ENCODE measurements around the gene EEF1G.
A peak's percentile ranks its signal among the peaks of the same experiment; 100 is the strongest.
"Not testable (repeated sequence)": the region's sequence is repeated elsewhere in the genome, so short reads cannot be mapped to it uniquely, and the experiment has no call there.

The EEF1G gene

DNA sequence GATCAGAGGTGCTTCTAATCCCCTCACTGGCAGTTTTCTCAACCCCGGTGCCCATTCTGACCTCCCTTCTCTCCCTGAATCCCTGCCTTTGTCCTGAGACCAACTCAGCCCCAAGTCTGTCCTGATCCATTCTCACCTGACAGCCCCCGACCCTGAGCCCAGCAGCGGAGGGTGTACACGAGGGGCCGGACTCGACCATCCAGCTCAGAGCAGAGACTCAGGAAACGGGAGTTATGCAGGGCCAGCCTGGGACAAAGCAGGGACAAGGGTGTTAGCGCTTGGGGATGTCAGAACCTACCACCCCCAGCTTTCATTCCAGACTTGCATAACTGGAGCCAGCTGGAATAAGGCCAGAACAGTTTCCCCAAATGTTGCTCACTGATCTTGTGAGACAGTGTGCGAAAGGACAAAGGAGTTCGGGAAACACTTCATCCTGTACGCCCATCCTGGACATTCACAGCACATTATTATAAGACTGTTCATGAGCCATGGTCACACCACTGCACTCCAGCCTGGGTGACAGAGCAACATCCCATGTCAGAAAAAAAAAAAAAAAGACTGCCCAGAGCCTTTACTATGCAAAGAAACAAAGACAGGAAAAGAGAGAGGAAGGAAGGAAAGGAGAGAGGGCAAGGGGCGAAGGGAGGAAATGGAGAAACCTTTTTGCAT, 3.5 kb upstream of the EEF1G start:
- no peak for DNase-seq (ENCODE audit: low spot score)

DNA sequence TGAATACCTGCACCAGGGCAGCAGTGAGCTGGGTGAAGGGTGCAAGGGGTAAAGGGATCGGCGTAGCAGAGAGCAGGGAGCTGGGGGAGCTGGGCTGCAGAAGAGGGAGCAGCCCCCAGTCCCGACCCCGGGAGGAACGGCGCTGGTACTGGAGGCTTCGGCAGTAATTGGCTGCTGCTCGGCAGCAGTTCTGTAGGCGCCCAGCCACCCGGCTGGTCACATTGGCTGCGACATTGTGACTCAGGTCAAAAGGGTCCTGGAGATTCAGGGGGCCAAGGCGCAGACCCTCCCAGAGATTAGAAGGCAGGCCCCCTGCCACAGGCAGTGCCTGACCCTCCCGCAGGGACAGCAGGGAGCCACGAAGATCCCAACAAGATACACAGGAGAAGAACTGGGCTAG, 2.1 kb upstream of the EEF1G start:
- no peak for DNase-seq (ENCODE audit: low spot score)

DNA sequence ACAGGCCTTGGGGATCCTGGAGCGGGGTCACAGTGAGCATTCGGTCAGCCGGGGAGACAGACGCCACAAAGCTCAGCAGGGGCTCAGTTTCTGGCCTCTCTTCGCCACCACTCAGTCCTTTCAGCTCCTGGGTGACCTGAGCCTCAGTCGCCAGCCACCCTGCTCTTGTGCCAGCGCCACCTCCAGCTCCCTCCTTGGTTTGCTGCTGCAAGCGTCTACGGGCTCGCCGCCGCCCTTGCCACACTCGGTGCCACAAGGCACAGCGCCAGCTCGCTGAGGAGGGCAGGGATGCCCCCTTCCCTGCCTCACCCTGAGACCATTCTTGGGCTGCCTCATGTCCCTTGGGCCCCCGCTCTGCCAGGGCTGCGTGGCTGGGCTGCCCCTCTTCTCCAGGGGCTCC, 1.5 kb upstream of the EEF1G start:
- DNase-seq (ENCODE audit: low spot score) = no peak

DNA sequence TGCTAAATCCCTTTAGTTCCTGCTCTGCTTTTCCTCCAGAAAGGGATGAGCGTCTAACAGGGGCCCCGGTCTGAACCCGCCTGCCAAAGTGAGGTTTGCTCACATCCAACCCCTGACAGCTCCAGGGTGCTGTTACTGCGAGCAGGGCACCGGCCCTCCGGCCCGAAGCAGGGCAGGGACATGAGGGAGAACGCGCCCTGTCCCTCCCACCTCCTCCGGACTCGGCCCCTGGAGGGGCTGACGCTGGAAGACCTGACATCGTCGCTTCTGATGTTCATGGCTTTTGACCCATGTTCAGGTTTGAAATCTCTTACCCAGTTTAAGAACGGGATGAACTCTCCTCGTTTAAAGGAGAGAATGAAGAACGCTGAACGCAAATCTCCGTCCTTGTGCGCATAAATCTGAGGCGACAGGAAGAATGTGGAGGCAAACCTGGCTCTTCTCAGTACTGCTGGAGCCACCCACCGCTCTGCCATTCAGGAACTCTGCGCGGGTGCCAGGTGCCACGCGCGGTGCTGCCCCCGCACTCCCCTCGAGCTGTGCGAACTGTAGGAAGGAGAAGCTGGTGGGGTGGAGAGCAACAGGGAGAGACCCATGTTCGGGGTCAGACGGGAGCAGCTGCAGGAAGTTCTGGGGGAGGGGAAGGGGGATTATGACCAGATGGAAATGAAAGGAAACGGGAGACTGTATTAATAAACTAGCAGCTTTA, 826 bp upstream of the EEF1G start:
- peak; percentile 22 for DNase-seq (ENCODE audit: low spot score)

DNA sequence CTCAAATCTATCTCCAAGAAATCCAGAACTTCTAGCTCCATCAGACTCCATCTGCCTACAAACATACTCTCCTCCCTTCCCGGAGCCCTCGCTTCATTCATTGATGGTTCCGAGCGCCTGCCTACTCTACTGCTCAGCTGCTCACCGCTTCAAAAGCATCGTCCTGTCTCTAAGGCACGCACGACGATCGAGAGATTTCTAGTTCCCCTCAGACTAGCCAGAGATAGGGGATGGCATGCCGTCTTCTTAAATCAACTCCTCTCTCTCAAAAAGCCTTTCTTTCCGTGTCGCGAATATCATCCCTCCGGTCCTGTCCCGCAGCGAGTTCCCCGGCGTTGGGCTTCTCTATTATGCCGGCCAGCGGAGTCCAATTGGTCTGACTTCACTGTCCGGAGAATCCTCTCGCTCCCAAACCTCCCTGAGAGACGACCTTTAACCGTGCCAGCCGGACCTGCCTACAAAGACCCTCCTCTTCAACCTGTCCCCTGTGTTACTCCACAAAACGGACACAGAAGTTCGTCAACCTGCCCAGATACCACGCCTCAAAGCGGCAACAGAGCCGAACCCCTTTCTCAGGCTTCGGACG, 592 bp downstream of the EEF1G start:
- DNase-seq (ENCODE audit: low spot score) = no peak

DNA sequence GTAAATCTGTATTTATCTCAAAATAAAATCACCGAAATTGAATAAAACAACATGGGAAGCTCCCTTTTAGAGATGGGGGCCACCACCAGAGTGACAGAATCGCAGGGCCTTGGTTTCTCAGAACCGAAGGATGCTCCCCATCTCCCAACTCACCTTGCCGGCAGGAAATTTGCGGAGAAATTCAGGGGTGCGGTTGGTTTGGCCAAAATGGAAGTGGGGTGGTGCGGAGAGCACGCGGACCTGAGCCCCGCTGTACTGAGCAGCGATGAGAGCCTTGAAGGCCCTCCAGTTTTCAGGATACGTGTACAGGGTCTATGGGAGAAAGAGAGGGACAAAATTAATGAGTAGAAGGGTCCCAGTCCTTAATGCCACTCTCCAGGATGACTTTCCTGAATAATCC, 1.3 kb downstream of the EEF1G start:
- no peak for DNase-seq (ENCODE audit: low spot score)

DNA sequence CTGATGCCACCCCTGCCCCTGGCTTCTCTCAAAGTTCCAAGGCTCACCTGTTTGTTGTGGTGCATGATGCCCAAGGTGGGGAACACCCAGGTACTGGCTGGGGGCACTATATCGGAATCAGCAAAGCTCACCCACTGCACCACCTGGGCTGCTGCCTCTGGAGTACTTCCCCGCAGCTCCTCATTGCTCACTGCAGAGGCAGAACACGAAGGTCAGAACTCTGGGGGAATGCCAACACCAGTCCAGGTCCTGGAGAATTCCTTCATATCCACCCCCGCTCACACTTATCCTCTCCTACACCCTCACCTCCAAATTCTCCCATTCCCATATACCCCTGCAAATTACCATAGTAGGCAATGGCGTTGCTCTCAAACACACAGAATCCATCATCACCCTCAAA, 2.2 kb downstream of the EEF1G start:
- DNase-seq (ENCODE audit: low spot score) = not testable (repeated sequence)

DNA sequence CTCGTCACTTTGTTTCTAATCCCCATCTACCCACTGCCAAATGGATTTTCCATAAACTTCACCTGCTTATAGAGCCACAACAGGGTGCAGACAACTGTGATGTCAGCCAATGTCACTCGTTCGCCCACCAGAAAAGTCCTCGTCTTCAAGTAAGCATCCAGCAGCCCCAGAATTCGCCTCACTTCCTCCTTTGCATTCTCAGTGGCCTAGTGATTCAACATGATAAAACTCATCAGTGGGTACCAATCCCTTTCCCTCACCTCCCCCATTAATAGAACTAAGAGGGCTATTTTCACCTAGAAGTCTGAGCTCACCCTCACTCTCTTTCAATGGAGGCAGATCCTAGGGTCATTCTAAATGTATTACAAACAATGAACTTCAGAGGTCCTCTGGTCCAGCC, 2.8 kb downstream of the EEF1G start:
- not testable (repeated sequence) for DNase-seq (ENCODE audit: low spot score)

DNA sequence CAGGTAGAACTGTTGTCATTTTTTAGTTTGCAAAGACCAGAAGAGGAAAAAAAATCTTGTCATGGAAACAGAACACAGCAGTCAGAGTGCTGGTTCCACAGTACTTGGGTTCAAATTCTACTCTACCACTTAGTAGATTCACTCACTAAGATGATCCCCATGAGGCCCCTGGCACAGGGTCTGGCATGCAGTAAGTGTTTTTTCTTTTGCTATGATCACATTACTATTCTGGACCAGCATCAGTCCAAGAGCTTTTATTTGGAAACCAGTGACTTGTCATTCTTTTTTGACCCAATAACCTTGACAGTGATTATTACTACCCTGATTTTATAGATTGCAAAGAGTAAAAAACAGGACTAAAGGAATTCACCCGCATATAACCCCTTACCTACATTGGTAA, 4.1 kb downstream of the EEF1G start:
- no peak for DNase-seq (ENCODE audit: low spot score)

DNA sequence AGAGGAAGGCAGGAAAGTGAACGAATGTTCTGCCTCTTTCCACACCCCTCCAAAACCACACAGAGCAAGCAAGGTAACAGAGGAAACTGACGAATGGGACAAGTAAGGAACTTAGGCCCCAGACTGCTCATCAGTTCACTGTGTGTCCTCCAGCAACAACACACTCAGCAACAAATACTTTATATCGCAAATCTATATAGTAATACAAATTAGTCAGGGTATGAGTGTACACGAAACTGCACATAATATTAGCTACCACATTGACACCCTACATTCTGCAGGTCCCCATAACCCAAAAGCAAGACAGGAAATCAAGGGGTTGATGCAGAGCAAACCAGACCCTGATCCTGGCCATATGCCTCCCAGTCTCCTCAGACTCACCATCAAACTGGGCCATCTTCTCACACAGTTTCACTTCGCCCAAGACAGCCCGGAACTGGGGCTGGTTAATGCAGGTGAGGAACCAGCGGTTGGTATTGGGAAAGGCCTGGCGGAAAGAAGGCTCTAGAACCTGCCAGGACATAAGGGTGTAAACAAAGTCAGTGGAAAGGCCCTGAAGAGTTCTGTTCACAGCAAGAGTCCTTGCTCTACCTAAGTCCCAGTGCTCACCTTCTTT, 6.6 kb downstream of the EEF1G start:
- DNase-seq (ENCODE audit: low spot score) = no peak

DNA sequence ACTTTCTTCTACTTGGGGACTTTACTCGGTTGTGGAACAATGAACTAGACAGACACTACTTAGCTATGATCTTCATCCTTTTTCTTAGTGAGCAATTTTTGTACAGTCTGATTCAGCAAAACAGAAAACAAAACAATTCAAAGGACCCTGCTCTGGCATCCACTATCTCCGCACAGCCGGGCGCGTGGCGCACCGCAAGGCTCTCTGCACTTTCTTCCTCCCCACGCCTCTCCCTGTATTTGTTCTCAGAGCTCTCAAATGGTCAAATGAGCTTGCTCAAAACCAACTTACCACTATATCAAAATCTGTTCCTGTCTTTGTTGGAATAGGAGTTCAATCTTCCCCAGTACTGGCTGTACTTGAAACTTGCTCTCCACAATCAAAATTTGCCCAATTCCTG, 7.4 kb downstream of the EEF1G start:
- DNase-seq (ENCODE audit: low spot score) = no peak

DNA sequence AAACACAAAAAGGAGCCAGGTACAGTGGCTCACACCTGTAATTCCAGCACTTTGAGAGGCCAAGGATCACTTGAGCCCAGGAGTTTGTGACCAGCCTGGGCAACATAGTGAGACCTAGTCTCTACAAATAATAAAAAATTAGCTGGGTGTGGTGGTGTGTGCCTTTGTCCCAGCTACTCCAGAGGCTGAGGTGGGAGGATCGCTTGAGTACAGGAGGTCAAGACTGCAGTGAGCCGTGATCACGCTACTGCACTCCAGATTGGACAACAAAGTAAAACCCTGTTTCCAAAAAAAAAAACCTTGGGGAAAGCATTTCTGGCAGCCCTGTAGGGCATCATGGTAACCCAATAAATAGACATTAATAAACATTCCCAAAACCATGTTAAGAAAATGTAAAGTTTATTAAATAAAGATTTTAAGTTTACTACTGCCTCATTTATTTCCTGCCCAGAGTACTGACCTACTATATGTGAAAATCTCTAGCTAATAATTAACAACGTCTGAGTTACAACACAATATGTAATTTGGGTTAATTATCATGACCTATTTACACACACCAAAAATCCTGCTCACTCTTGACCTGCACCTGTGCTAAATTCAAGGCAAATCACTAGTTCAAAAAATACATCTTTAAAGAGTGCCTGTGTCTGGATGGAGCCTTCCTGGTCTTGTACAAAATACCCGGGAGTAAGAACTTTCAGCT, 8.4 kb downstream of the EEF1G start:
- DNase-seq (ENCODE audit: low spot score) = no peak

DNA sequence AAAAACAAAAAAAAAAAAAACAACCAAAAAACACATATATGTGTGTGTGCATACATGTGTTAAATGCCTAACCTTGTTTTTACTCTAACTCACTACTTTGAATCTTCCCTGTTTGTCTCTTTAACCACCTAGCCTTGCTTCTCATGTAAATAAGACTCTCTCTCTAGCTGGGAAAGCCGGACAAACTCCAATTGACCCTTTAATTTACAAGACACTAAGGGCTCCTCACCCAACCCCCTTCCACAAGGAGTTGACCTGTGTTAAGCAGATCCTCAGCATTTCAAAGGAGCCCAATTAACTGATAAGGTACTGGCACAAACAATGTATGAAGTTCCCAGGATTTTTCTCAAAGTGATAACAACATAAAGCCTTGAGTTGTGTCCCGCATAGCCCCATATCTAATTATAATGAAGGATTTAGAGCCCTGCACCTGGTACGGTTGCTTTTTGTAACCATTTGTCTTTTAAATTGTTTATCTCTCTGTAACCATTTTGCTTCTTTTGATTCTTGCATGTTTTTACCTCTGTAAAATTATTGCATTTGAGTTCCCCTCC, 11.9 kb downstream of the EEF1G start:
- DNase-seq (ENCODE audit: low spot score) = not testable (repeated sequence)

DNA sequence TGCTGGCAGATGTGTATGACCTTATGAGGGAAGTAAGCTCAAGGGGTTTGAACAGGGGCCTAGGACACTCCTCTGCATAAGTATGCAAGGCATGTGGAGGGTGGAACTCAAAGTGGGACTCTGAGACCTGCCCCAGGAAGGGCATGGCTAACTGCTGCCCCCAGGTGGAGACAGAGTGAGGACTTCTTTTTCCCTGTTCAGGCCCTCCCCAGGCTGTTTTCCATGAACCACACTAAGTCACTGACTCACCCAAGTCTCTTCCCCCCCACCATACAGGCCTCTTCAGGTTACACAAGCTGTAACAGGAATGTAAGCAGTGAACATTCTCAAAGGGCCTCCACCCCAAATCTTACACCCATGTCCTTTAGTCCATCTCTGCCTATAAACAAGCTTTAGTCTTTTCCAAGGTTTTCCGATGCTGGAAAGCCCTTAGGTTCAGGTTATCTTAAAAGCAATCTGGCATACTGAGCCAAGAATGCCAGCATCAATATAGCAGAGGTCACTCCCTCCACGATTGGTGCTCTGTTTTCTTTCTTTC, 13.1 kb downstream of the EEF1G start:
- peak; percentile 75 for DNase-seq (ENCODE audit: low spot score)

DNA sequence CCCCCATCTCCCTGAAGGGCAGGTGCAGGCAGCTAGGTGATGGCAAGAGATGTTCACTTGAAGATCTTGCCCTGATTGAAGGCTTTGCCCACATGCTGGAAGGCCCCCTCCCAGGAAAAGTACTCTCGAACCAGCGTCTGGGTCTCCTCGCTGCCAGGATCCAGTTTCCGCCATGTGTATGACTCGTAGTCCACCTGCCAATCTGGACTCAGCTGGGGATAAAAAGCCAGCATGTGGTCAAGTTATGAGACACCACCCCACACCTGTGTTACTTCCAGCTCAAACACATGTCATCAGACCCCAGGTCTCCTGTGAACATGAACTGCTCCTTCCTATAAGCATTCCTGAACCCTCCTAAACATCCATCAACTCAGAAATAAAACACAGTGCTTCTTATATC, 14.1 kb downstream of the EEF1G start:
- not testable (repeated sequence) for DNase-seq (ENCODE audit: low spot score)

DNA sequence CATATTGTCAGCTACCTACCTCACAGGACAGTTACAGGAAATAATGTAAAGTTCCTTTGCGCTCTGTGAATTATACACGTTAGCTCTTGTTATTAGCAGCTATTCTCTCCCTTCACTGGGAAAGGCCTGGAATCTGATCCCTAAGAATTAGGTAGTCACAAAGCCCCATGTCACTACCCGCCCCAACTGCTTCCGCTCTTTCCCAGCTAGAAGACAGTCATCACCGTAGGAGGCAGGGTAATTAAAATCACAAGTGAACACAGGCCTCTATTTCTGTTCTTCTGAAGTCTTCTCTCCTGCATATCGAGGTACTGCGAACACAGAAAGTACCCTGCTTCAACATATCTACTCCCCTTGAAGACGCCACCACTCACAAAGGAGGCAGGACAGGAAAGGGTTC, 14.5 kb downstream of the EEF1G start:
- DNase-seq (ENCODE audit: low spot score) = no peak

DNA sequence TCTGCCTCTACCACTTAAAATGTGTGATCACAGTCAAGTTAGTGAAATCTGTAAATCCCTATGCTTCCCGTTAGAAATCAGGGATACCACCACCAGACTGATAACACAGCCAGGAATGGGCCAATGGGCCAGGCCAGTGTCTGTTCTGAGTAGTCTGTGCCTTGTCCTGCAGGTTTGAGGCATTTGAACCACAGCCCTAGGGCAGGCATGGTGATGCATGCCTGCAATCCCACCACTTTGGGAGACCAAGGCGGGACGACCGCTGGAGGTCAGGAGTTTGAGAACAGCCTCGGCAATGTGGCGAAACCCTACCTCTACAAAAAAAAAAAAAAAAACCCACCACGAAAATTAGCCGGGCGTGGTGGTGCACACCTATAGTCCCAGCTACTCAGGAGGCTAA, 15.0 kb downstream of the EEF1G start:
- no peak for DNase-seq (ENCODE audit: low spot score)

DNA sequence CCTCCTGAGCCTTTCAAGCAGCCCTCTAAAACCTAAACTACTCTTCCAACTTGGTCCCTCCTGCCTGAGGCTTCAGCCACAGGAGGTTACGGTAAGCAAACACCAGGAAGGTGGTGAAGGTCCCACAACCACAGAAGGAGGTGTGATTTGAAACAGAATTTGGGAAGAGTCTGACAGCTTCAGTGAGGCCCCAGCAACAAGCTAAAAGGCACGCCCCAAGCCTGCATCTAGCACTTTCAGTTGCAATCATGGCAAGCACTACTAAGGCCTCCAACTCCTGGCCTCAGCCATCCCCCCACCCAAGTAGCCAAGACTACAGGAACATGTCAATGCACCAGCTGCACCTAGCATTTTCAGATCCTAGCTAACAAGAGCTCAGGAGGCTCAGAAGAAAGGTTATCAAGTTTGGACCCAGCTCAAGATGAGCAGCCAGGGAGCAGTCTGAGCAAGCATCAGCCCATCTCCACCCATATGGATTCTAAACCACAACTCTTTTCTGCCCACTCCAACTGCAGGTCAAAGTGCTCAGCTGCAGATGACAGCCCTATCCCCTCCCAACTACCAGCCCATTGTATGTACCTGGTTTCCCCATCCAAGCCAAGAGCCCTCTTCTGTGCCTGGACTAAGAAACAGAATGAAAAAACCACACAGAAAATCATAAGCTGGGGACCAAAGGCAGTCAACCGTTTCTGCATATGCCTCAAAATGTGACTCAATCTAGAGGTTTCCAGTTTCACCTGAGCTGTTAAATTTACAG, 16.6 kb downstream of the EEF1G start:
- no peak for DNase-seq (ENCODE audit: low spot score)

DNA sequence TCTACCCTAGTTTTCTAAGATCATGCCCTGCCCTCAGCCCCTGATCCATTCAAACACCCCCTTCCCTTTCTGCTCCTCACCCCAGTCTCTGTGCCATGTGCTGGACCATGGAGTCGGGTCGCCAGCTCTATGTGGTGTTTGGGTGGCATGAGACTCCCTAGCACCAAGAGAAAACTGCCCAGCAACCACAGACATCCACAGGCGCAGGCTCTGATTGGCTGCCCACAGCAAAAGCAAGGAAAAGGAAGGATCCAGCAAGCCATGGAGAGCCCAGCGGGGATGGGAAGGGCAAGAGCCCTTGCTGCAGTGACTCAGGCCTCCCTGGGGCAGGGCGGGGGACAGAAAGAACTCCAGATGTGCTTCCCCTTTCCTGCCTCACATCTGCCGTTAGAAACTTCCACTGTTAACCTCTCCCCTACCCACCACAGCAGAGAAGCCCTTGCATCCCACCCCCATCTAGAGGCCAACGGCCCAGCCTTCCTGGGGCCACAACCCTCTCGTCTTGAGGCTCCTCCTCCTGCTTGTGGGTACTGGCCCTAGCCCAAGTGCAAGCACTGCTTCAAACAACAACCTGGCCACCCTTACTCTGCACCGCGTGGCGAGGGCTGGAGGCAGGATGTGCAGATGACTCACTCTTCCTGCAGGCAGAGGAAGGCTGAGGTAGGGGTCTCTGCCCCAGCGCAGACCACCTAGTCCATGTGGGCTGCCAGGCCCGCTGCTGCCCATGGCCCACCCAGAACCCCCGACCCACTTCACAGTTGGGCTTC, 17.4 kb downstream of the EEF1G start:
- peak; percentile 99 for DNase-seq (ENCODE audit: low spot score)

DNA sequence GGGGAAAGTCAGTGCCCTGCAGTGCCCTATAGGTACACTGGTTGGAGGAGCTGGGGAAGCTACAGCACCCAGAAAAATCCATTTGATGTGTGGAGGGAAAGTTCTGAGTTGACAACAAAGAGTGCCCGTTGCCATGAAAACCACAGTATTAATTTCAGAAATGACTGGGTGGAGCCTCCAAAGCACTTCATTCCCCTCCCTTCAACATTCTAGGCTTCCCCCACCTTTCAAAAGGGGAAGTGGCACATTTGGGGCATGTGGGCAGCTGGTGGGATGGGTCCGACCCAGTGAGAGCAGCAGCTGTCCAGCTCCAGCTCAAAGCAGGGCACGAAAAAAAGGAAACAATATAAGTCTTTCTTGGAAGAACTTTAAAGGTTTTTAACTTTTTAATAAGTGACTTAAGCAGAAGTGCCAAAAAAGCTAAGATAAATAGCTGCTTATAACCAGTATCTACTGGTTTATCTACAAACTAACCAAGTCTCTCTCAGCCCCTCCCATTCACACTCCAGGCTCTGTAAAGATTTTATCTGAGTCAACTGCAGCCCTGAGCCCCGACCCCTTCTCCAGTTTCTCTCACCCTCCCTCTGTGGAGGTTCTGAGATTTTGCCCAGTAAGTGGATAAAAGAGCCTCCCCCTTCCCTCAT, 18.1 kb downstream of the EEF1G start:
- DNase-seq (ENCODE audit: low spot score) = no peak

All from COLO829 (cell line).